ENCODE data around the gene SNRPA1.

SNRPA1 gene

GRCh38 chr15:101246824-101247745, 48.0 kb downstream of the SNRPA1 start:
- no peak for DNase-seq (ENCODE audit: low read depth)
- TF ChIP-seq CTCF (conservative IDR thresholded peaks at IDR 0.05; ENCODE audit: control insufficient read depth, insufficient read depth, low read depth, low read length), result no peak
- H3K4me3 ChIP-seq (ENCODE audit: control insufficient read depth, low read depth, low read length), result no peak overlapping the region

GRCh38 chr15:101246391-101246790, 48.7 kb downstream of the SNRPA1 start:
- TF ChIP-seq CTCF (conservative IDR thresholded peaks at IDR 0.05; ENCODE audit: control insufficient read depth, insufficient read depth, low read depth, low read length), result no peak
- no peak overlapping the region for H3K4me3 ChIP-seq (ENCODE audit: control insufficient read depth, low read depth, low read length)
- DNase-seq (ENCODE audit: low read depth), result peak; percentile 44

- DNase-seq (ENCODE audit: low read depth), result no peak
- no peak overlapping the region for H3K4me3 ChIP-seq (ENCODE audit: control insufficient read depth, low read depth, low read length)
These were observed 50.0 kb downstream of the SNRPA1 start for GRCh38 chr15:101244889-101245668.

GRCh38 chr15:101244036-101244781, 50.8 kb downstream of the SNRPA1 start:
- DNase-seq (ENCODE audit: low read depth), result no peak
- no peak overlapping the region for H3K4me3 ChIP-seq (ENCODE audit: control insufficient read depth, low read depth, low read length)
- TF ChIP-seq CTCF (conservative IDR thresholded peaks at IDR 0.05; ENCODE audit: control insufficient read depth, insufficient read depth, low read depth, low read length), result no peak

More at GRCh38 chr15:101244889-101245668, 50.0 kb downstream of the SNRPA1 start:
- TF ChIP-seq CTCF (conservative IDR thresholded peaks at IDR 0.05; ENCODE audit: control insufficient read depth, insufficient read depth, low read depth, low read length), result no peak

- H3K4me3 ChIP-seq (ENCODE audit: control insufficient read depth, low read depth, low read length), result no peak overlapping the region
- no peak for TF ChIP-seq CTCF (conservative IDR thresholded peaks at IDR 0.05; ENCODE audit: control insufficient read depth, insufficient read depth, low read depth, low read length)
These were observed 51.6 kb downstream of the SNRPA1 start for GRCh38 chr15:101243420-101243819.

GRCh38 chr15:101242999-101243336, 52.1 kb downstream of the SNRPA1 start:
- TF ChIP-seq CTCF (conservative IDR thresholded peaks at IDR 0.05; ENCODE audit: control insufficient read depth, insufficient read depth, low read depth, low read length), result no peak
- H3K4me3 ChIP-seq (ENCODE audit: control insufficient read depth, low read depth, low read length), result no peak overlapping the region
- DNase-seq (ENCODE audit: low read depth), result no peak

More at GRCh38 chr15:101243420-101243819, 51.6 kb downstream of the SNRPA1 start:
- no peak for DNase-seq (ENCODE audit: low read depth)
